Erythroblast (primary cell): ENCODE measurements around the gene CARNS1.
A peak's percentile ranks its signal among the peaks of the same experiment; 100 is the strongest.

Experiments used
- DNase-seq, 2 experiments: peaks; one replicate each; lab custom pipeline; 2025; lab: John Stamatoyannopoulos, UW
- GATA1 ChIP-seq: IDR thresholded peaks from 2 replicates; pipeline ENCODE4 v1.6.1; 2011; ENCODE audit warnings: low read depth, mild to moderate bottlenecking, control low read depth, low read length, moderate library complexity
- POLR2A ChIP-seq: IDR thresholded peaks from 2 replicates; pipeline ENCODE4 v1.6.1; 2011; ENCODE audit warnings: mild to moderate bottlenecking, low read length

The CARNS1 gene

DNA sequence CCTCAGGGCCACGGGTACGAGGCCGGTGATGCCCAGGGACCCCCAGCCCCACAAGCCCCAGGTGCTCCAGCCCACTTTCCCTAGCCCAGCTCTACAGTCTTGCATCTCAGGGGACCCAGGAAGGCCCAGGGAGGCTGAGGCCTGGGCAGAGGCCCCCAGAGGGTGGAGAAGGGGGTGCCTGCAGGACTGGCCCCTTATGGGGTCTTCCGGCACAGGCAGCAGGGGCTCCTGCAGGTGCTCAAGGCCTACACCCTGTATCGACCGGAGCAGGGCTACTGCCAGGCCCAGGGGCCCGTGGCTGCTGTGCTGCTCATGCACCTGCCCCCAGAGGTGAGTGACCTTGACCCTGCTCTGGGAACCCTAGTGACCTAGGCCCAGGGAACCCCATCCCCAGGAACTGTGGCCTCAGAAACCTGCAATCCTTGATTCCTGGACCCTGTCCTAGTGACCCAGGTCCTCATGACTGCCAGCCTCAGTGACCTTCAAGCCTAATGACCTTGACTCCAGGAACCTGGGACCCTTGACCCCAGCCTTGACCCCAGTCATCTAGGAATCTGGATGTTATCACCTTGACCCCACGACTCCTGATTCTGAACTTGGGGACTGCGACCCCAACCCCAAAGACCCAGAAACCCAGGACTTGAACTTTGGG, 9.7 kb upstream of the CARNS1 start:
- TF ChIP-seq POLR2A (no peak), GATA1 (no peak)
- DNase-seq = no peak

DNA sequence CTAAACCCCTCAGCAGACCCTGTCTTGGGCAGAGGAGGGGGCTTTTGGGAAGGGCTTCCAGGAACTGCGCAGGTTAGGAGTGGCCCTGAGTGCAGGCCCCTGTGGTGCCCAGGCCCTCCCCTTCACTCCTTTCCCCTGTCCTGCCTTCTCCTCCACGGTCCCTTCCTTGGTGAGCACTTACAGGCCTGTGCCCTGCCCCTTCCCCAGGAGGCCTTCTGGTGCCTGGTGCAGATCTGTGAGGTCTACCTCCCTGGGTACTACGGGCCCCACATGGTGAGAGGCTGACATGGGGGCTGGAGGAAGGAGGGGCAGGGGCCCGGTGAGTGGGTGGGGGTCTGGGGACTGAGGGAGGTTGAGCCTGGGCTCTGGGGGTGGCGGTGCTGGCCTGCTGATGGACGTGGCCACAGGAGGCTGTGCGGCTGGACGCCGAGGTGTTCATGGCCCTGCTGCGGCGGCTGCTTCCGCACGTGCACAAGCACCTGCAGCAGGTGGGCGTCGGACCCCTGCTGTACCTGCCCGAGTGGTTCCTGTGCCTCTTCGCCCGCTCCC, 9.0 kb upstream of the CARNS1 start:
- DNase-seq = no peak
- TF ChIP-seq GATA1 (no peak), POLR2A (no peak)

GRCh38 chr11:67406969-67407687, 8.3 kb upstream of the CARNS1 start:
- no peak for TF ChIP-seq POLR2A
- no peak for TF ChIP-seq GATA1
- DNase-seq = no peak

GRCh38 chr11:67407688-67408163, 7.8 kb upstream of the CARNS1 start:
- DNase-seq = no peak
- TF ChIP-seq POLR2A = no peak
- no peak for TF ChIP-seq GATA1

GRCh38 chr11:67408437-67409200, 6.9 kb upstream of the CARNS1 start:
- DNase-seq = no peak
- no peak for TF ChIP-seq GATA1
- no peak for TF ChIP-seq POLR2A

DNA sequence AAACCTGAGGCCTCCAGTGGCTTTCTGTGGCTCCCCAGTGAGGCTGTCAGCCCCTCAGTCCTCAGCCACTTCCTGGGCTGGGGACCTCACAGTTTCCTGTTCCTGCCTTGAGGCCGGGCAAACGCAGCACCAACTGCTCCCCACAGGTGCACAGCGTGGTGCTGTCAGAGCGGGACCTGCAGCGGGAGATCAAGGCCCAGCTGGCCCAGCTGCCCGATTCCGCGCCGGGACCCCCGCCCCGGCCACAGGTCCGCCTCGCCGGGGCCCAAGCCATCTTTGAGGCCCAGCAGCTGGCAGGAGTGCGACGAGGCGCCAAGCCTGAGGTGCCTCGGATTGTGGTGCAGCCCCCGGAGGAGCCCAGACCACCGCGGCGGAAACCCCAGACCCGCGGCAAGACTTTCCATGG, 6.2 kb upstream of the CARNS1 start:
- DNase-seq = no peak

GRCh38 chr11:67409781-67410368, 5.6 kb upstream of the CARNS1 start:
- no peak for DNase-seq
- TF ChIP-seq POLR2A (no peak), GATA1 (no peak)

More for the DNA sequence above, 6.2 kb upstream of the CARNS1 start:
- TF ChIP-seq POLR2A = no peak
- TF ChIP-seq GATA1 = no peak

DNA sequence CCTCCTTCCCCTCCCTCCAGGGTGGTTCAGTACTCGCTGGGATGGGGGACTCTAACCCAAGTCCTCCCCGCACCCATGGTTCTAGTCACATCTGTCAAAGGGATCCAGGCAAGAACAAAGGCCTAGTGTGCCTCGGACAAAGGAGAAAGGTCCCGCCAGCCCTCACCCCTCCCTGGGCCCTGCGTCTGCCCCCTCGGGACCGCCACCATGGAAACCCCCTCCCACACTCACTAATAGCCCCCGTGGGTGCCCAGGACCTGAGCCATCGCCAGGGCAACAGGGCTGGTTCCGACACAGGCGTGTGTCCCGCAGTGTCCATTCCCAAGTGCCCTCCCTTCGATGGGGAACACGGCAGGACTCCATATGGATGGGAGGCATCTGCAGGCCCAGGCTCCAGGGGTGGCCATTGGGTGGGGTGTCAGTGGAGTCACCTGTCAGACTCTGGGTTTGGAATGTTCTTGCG, 5.1 kb upstream of the CARNS1 start:
- no peak for DNase-seq
- TF ChIP-seq POLR2A (no peak), GATA1 (no peak)

DNA sequence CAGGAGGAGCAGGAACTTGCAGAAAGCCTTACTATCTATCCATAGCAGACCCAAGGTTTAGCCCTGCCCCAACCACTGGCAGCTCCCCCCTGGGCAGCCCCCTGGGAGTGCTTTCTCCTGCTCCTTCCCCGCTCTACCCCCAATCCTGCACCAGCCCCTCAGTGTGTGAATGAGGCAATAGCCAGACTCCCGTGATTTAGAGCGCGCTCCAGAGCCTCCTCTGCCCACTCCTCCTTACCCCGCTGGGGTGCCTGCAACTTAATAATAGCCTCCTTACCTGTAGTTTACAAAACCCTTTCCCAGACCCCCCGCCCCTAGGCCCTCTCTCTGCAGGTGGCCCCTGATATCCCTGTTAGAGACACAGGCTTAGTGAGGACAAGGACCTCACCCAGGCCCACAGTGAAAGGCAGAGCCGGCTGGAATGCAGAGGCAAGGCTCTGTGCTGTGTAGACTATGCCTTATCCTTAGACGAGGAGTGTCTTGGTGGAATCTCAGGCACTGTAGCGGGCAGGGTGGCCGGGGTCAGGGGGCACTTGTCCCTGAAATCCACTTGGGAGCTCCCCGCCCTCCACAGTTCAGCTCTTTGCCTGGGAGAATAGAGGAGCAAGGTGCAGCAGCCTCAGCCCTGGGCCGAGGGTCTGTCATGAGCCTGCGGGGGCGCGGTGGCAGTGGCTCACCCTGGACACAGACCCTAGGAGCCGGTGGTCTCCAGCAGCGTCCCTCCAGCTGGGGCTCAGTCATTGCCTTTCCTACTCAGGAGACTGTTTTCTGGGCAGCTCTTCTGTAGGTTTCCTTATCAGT, 4.3 kb upstream of the CARNS1 start:
- DNase-seq = no peak
- TF ChIP-seq POLR2A (no peak), GATA1 (no peak)

DNA sequence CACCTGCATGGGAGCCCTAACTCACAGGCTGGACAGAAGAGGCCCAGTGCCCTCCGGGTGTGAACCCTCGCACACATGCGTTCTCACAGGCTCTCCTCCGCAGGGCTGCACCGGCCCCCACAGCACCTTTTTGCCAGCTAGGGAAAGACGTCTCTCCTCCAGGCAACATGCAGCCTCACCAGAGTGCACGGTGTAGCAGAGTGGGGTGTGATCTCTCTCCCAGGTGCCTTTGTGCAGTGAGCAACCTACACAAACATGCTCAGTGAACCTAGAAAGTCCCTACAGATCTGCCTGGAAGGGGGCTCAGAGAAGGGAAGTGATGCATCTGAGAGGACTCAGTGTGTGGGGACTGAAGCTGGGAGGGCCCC, 3.7 kb upstream of the CARNS1 start:
- DNase-seq = peak; percentile 39 to 53
- TF ChIP-seq GATA1 (no peak), POLR2A (no peak)

GRCh38 chr11:67412495-67413179, 2.8 kb upstream of the CARNS1 start:
- no peak for DNase-seq
- TF ChIP-seq POLR2A (no peak), GATA1 (no peak)

DNA sequence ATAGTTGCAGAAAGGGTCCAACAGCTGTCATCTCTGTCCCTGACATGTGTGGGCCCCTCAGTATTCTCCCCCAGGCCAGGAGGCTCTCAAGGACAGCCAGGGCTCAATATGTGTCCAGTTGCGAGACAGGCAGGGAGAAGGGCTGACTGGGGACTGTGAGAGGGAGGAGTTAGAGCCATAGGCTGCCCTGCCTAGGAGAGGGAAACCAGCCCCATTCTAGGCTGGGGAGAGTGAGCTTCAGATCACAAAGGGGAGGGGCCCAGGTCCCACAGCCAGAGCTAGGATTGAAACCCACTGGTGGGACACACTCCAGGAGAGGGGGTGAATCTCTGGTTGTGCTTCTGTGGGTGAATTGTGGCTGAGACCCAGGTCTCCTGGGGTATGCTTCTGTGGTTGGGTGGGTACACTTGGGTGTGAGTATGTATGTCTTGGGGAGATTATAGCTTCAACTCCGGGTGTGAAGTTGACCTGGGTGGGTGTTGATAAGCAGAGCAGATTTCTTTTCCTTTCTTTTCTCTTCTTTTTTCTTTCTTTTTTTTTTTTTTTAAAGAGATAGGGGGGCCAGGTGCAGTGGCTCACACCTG, 2.1 kb upstream of the CARNS1 start:
- TF ChIP-seq GATA1 = no peak
- TF ChIP-seq POLR2A = peak; percentile 39
- DNase-seq = peak; percentile 88 to 93
